Pulmonary artery endothelial cell (primary cell): ENCODE measurements around the gene FBXL13. TPM values are rescaled to one million over a fixed set of nuclear protein-coding genes. Genes with fewer than 3 reads are reported as not detected.

Experiments
- DNase-seq: peaks from one replicate; pipeline ENCODE4 v3.0.0-alpha.2; 2011; ENCODE audit warnings: low read depth, low spot score
- total RNA-seq: library from RNA; depleted of rRNA; stranded (reverse); fragments of >200 nt; gene quantifications from 2 replicates; pipeline ENCODE4 v1.2.3, GENCODE V29; 2014

Gene FBXL13
- total RNA-seq, 1 donor from 2014 or later = 0.73 TPM

DNA sequence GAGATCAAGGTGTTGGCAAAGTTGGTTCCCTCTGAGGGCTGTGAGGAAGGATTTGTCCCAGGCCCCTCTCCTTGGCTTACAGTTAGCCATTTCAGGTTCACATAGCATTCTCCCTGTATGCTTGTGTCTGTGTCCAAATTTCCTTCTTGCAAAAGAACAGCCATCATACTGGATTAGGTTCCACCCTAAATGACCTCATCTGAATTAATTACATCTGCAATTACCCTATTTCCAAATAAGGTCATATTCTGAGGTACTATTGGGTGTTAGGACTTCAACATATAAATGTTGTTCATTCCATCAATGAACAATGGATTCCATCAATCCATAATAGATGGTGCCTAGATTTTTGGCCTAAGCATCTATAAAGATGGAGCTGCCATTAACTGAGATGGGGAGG lies 178.0 kb downstream of the FBXL13 start:
- no peak for DNase-seq

DNA sequence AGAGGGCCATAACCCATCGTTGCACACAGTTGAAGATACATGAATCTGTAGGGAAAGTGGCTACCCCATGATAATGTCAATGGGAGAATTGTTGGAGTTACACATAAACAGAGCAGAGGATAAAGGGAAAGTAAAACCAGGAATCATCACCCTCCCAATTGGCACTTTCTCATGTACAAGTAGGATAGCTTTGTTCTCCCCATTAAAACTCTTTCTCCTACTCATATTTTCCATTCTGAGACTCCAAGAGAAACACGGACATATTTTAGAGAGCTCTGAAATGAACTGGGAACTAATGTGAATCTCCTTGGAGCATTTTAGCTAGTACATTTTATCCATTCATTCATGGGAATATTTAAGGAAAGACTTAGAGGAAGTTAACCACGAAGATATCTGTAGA lies 179.0 kb downstream of the FBXL13 start:
- DNase-seq = no peak

DNA sequence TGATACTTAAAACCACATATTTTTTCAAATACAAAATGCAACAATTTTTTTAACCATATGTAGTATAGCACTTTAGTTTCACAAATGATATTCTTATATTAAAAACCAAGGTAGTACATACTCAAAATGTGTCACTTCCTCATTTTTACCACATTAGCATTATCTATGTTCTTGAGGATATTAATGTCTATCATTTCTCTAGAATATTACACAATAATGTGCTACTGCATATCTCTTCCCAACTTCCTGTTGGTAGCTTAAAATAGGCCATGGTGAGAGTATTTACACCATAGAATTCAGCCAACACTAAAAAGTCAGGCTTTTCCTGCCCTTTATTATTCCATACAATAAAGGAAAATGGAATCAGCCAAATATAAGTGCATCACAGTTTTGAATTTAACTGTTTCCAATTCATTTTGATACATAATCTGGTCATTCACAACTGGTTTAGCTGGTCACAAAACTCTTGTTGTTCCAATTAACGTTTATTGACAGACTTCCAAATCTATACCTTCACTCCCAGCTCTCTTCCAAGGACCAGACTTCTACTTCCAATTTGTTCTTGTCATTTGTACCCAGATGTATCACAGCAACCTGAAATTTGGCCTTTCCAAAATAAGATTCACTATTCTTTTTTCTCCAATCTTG lies 181.8 kb downstream of the FBXL13 start:
- no peak for DNase-seq

DNA sequence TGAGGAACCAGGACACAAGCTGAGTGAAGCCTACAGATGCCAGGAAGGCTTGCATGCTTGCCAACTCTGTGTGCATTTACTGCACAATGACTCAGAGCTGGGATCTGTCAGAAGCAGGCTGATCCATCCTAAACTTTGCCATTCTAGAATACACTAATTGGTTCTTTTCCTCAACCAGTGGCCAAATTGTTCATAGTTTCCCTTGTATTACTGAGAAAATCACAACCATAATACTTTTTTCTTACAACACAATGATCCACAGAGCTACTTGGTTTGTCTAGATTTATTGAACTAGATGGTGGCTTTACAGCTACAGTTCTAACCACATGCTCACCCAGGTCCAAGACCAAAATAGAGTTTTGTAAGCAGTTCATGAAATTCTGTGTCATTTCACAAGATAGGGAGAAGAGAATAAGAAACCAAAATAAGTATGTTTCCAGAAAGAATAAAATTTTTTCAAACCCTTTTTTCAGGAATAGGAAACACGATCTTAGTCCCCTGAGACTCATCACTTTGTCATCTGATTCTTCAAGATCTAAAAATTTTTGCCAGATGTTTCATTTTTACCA lies 182.8 kb downstream of the FBXL13 start:
- DNase-seq = no peak

DNA sequence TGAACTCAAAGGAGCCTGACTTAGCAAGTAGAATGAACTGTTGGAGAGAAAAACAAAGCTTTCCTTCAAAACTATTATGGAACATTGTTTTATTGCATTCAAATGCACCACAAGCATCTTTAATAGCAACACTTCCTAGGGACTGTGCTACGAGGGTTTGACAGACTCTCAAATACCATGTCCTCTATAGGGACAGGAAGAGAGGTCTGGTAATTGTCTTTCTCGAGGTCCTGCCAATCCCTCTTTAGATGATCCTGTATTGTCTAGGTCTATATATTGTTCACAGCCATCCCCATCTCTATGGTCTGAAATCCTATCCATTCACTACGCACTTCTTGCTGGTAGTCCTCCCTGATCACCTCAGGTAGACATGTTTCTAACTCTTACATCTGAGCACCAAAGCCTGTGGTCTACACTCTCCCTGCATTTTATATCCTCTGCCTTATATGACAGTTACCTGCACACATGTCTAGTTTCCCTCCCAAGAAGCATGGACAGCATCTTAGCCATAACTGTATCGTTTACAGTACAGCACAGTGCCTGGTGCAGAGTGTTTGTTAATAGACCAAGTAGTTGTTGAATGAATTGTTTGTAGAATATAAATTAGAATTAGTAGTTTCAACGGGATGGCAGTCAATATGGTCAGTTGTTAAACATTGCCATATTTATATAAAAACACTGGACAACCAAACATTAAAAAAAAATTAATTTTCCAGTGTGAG lies 183.5 kb downstream of the FBXL13 start:
- DNase-seq = no peak

DNA sequence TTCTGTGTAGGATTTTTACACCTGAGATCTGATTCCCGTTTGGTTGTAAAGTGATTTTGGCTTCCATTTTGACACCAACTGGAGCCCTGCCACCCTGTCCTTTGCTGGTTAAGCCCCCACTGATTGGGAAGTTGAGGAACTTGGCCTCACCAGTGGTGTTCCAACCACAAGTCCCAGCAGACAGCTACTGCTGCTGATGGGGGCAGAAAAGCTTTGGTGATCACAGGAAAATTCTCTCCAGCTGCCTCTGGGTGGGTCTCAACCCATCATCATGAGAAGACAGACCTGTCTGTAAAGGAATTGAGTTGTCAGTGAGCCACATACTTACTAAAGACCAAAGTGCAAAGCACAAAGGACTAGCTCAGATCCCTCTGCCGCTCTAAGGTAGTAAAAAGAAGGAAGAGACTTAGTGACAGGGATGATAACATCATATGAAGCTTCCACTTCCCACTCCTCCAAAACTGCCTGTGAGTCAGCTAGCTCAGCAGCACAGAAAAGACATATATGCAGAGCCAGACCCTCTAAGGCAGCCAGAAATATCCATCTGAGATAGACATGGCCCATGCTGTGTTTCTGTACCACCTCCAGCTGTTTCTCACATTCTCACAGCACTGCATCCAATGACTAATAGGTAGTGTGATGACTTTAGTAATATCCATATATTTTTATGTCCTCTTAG lies 184.2 kb downstream of the FBXL13 start:
- no peak for DNase-seq

DNA sequence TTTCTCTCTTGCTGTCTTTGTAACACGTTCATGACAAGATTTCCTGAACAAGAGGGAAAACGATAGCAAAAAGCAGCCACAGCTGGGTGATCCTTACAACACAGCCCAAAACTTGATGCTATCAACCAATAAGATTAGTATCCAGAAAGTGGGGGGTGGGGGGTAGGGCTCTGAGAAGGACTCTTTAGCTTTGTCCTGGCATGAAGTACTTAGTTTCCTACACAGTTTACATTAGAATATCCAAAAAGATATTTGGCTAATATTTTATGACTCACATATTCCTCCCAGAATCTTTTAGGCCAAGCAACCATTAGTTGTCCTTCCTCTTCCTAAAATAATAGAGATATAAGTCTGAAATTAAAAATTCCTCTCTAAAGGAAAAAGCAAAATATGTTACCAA lies 184.7 kb downstream of the FBXL13 start:
- no peak for DNase-seq

DNA sequence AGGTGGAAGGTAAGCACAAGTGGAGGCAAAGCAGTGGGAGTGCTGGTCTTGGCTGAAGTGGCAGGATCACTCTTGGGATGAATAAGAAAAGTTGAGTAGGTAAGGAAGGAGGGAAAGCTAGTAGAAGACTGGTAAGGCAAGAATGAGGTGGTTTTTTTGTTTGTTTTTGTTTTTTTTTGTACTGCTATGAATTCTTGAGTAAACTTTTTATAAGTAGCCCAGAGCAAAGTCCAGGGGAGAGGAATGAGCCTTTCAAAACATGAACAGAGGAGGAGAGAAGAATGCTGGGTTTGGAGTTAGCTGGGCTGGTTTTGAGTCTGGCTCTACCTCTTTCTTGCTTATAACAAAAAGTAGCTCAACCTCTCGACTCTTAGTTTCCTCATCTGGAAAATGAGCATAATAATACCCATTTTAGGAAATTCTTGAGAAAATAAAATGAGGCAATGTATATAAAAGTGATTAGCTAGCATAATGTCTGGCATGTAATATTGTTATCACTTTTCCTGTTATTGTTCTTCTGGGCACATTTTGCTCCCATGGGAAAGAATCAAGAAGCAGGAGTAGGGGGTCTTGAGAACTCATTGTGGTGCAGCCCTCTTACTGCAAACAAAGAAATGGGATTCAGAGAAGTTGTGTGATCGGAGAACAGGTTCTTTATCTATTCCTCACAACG lies 185.9 kb downstream of the FBXL13 start:
- no peak for DNase-seq

DNA sequence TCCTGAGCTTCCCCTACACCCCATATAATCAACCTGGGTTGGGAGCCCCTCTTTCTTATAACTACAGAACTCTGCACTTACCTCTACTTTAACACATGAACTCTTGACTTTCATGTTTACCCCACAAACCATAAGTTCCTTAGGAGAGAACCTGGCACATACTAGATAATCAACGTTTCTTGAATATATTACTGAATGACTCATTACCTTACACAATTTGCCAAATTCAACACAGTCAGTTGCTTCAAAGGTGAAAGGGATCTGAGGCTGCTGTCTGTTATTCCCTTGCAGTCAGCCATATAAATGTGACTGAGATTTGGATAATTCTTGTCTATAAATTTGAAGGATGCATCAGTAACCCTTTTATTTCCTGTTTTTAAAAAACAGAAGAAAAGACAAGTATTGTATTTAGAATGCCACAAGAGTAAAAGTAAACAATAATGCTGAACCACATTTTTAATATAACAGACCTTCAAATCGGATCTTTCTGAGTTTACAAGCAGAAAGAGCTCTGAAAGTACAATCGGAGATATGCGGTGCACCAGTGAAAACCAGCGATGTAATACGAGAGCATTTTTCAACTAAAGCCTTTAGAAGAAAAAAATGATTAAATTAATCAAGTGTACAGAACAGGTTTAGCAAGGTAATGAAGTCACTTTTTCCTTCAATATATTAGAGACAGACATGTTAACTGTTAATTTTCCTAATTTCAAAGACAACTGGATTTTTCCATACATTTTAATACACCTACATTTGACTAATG lies 191.3 kb downstream of the FBXL13 start:
- DNase-seq = no peak

DNA sequence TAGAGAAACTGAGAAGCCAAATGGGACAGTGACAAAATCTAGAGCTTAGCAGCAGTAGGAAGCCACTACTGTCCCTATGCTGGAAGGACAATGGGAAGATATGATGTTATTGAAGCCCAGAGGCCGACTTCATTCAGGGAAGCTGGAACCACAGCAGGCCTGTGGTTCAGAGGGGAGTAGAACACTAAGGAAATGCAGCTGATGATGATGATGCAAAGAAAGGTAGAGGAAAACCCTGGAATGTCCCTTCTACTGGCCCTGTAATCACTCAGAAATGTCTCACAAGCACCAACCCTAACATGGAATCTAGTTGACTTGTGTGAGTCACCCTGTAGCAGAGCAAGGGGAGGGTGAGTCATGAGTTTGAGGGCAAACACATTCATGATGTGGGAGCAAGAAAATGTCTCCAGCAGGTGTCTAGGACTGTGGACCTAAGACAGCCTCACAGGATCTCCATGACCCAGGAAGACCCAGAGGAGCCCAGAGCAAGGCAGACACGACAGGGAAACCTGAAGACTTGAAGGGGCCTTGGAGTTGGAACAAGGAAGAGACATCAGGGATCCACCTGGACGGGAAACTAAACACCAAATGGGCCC lies 198.8 kb downstream of the FBXL13 start:
- DNase-seq = peak; percentile 91

DNA sequence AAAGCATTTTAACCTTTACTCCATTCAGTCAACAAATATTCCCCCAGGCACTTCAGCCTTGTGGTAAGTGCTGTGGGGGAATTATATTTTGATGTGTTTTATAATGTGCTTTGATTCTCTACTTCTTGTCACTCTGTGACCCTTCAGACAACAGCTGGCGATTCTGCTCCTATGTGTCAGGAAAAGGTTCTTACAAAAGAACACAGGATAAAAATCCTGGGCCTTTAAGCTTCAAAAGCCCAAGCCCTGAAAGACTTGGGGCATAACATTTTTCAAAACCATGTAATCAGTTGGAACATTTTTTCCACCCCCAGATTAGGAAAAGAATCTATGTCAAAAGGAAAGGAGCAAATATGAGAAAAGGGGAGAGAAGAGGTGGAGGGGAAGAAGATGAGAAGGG lies 199.6 kb downstream of the FBXL13 start:
- no peak for DNase-seq

DNA sequence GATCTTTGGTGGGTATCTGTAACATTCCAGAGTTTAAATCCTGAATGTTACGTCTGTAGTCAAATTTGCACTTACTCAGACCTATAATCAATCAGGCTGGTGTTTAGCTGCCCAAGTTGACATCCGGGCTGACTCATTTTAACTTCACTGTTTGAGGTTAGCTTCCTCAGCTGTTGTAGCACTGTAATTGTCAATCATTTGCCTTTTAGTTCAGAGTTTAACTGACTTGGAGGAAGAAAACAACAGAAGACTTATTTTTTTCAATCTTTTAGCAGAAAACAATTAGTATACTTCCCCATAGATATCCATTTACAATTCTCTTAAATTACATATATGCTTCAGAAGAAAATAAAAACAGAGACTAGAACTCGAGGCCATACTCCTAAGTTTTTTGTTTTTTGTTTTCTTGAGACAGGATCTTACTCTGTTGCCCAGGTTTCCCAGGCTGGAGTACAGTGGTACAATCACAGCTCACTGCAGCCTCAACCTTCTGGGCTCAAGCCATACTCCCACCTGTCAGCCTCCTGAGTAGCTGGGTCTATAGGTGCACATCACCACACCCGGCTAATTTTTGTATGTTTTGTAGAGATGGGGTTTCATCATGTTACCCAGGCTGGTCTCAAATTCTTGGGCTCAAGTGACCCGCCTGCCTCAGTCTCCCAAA lies 200.3 kb downstream of the FBXL13 start:
- DNase-seq = peak; percentile 84

DNA sequence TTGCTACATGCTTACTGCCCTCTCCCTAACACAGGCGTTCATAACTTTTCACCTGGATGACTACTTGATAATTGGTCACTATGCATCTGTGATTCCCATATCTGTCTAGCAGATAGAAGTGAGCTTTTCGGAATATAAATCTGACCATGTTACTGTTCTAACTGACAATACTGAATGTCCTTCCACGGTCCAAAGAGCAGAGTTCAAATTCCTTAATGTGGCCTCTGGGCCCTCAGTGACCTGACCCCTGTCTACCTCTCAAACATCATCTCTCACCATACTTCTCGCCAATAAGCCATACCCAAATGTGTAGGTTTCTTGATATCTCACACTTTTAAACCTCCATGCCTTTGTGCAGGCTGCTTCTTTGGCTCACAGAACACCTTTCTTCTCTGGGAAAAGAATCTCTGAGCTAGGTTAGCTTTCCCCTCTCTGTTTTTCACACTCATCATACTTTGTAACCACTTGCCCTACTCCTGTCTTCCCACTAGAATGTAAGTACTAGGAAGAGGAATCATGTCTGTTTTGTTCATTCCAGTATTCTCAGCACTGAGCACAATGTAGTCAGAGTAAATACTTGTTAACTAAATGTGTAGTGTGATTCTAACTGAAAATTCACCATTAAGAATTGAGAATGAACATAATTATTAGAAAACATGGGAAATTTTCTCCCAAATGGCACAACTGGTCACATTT lies 201.0 kb downstream of the FBXL13 start:
- no peak for DNase-seq

DNA sequence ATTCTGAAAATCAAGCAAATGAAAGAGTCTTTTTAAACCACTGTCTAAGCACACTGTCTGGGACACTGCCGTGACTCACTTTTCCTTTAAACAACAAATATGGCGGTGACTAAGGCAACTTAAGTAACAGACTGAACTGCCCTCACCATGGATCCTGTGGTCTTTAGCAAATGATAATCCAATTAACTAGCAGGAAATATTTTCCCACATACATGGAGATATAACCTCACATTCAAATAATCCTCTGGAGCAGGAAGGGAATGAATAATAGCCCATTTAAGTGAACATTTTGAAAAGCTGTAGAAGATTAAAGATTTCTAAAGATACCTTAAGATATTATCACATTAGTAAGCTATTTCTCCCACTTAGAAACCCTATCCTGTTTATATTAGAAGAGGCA lies 202.1 kb downstream of the FBXL13 start:
- DNase-seq = peak; percentile 96

DNA sequence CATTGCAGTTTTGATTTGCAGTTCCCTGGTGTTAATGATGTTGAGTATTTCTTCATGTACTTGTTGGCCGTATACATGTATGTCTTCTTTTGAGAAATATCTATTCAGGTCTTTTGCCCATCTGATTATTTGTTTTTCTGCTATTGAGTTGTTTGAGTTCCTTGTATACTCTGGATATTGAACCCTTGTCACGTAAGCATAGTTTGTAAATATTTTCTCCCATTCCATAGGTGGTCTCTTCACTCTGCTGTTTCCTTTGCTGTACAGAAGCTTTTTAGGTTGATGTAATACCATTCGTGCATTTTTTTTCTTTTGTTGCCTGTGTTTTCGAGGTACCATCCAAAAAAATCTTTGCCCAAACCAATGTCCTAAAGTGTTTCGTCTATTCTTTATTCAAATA lies 205.4 kb downstream of the FBXL13 start:
- no peak for DNase-seq

DNA sequence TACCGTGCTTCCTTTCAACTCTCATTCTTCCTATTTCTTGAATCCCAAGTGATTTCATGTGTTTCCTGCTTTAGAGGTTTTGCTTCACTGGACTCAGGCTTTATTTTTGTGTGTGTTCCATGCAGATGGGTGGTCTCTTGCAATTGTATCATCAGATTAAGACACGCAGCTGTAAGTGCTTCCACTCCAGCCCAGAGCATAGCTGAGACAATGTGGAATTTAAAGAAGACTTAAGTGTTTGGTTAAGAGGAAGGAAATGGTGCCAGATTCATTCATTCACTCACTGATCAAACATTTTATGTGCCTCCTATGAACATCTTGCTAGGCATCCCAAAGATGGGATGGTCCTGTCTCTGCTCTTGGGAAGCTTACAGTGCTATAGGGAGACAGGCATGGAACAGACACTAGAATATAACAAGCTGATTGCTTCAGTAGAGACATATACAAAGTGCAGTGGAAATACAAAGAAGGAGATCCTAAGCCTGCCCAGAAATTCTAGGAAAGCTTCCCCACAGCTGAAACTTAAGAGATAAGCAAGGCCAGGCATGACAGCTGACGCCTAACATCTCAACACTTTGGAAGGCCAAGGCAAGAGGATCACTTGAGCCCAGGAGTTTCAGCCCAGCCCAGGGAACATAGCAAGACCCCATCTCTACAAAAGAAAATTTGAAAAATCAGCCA lies 207.9 kb downstream of the FBXL13 start:
- no peak for DNase-seq

DNA sequence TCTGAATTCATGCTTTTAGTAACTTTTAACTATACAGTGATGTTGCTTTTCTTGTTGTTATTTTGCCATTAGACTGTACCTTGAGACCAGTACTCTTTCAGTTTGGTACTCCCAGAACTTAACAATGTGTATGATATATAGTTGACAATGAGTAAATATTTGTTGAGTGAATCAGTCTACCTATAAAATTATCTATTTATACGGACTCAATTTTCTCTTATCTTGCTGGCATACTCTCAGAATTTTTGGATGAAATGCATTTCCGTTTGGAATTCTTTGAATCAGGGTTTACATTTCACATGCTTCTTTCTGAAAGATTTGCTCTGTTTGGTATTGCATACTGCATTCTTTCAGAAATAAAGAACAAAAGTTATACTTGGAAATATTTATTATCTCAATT lies 209.6 kb downstream of the FBXL13 start:
- no peak for DNase-seq

DNA sequence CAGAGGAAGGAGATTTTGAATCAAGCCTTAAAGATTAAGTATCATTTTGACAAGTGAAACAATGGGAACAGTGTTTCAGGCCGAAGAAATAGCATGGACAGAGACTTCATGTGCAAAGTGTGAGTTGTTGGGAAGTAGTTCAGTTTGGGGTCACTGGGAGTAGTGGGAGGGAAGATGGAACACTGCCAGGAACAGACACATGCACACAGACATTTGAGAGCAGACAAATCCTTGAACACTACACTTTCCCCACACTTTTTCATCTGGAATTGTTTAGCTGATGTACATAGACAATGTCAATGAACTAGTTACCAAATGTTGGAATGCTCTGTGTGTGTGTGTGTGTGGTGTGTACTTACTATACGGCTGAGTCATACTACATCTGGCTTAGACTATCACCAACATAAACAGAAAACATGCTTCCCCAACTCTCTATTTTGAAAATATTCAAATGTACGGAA lies 214.2 kb downstream of the FBXL13 start:
- no peak for DNase-seq

DNA sequence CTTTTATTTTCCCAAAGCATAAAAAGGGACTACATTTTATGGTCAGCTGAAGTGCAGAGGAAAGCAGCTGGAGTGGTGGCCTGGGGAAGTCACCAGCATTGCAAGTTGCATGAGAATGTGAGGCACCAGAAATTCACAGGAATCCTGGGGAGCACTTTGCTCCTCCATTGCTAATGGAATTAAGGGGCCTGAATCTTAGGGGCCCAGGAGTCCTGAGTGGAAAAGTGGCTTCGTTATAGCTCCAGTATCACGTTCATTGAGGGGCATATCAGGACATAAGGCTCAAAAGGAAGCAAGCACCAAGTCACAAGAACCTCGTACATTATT lies 214.8 kb downstream of the FBXL13 start:
- no peak for DNase-seq
